HFFc6 (cell line): ENCODE data around the gene DCLK1. TPM values are rescaled to one million over a fixed set of nuclear protein-coding genes. Genes with fewer than 3 reads are reported as not detected.

ENCODE experiments used
- DNase-seq: peaks from one replicate; pipeline ENCODE4 v3.0.0-alpha.2; 2018
- H3K27ac Mint-ChIP-seq: 2 replicates; pipeline ENCODE4 v1.8.0; 2020; ENCODE audit warnings: mild to moderate bottlenecking, mixed read lengths
- H3K27me3 Mint-ChIP-seq: 2 replicates; pipeline ENCODE4 v1.8.0; 2021; ENCODE audit warnings: mild to moderate bottlenecking, moderate library complexity, mixed read lengths; ENCODE audit not compliant: insufficient read depth
- H3K36me3 Mint-ChIP-seq: 2 replicates; pipeline ENCODE4 v1.8.0; 2021; ENCODE audit warnings: low read depth, mixed read lengths
- H3K4me1 Mint-ChIP-seq: 2 replicates; pipeline ENCODE4 v1.8.0; 2020; ENCODE audit warnings: low read depth, mixed read lengths
- H3K4me3 Mint-ChIP-seq: 2 replicates; pipeline ENCODE4 v1.8.0; 2020; ENCODE audit warnings: mild to moderate bottlenecking, moderate library complexity, mixed read lengths
- H3K9me3 Mint-ChIP-seq: 2 replicates; pipeline ENCODE4 v1.8.0; 2020; ENCODE audit warnings: mild to moderate bottlenecking, mixed read lengths
- total RNA-seq, 6 experiments: library from RNA; stranded (reverse); fragmentation: NEBNext Ultra II Directional; extraction: Animal tissue kit (Norgen Biotek cat#: 25700); gene quantifications; 2 replicates in 1 of 6; 3 replicates in 5 of 6; pipeline ENCODE4 v1.2.3, GENCODE V29; 2021
- TF ChIP-seq, protein P1 (sequence below): fragments of 200-600 bp; sonication (generic); IDR thresholded peaks from 2 replicates; pipeline ENCODE4 v1.5.0; 2021; ENCODE audit warnings: antibody characterized with exemption, mild to moderate bottlenecking

DCLK1 gene
- total RNA-seq, 6 experiments from 2014 or later: not detected

DNA sequence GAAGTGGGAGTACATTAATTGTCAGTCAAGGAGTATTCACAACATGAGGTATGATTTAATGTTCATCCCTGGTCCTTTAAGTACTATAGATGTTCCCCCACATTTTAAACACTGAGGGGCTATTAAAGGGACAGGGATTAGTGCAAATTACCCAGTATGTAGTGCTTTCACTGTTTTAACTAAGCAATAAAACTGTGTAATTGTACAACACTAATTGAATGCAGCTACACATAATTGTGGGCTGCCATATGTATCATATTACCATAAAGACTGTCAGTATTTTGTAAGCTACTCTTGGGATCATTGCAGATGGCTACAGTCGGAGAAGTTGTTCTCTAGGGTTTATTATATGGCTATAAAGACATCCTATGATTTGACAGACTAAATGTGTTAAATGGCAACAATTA lies 316.6 kb downstream of the DCLK1 start:
- Mint-ChIP-seq H3K9me3 (no peaks in the 10 kb centered on the region), H3K4me3 (no peak overlapping the region), H3K27ac (no peak overlapping the region), H3K36me3 (no peaks in the 10 kb centered on the region), H3K4me1 (no peaks in the 10 kb centered on the region; the same call in 1 of the 2 replicates), H3K27me3 (peaks cover 2% of the 10 kb centered on the region; the same call in 1 of the 2 replicates)
- TF ChIP-seq, protein P1, sequence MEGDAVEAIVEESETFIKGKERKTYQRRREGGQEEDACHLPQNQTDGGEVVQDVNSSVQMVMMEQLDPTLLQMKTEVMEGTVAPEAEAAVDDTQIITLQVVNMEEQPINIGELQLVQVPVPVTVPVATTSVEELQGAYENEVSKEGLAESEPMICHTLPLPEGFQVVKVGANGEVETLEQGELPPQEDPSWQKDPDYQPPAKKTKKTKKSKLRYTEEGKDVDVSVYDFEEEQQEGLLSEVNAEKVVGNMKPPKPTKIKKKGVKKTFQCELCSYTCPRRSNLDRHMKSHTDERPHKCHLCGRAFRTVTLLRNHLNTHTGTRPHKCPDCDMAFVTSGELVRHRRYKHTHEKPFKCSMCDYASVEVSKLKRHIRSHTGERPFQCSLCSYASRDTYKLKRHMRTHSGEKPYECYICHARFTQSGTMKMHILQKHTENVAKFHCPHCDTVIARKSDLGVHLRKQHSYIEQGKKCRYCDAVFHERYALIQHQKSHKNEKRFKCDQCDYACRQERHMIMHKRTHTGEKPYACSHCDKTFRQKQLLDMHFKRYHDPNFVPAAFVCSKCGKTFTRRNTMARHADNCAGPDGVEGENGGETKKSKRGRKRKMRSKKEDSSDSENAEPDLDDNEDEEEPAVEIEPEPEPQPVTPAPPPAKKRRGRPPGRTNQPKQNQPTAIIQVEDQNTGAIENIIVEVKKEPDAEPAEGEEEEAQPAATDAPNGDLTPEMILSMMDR: no peak
- DNase-seq: no peak

DNA sequence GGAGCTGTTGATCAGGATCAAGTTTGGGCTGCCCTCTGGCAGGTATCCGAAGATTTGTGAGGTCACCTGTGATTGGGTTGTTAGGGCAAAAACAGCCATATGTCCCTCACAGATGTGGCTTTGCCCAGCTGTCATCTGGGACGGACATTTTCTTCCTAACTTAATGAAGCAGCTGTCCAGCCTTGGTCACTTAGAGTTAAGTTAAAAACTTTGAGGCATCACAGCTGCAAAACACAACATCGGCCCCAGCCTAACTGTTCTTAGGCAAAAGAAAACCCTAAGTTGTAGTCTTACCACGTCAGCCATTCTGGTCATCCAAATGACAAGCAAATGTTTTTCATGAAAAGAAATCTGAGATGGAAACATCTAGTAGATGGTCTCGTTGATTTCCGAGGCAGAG lies 318.4 kb downstream of the DCLK1 start:
- TF ChIP-seq, protein P1: no peak
- Mint-ChIP-seq H3K27me3 (peaks cover 8% of the 10 kb centered on the region; the same call in 1 of the 2 replicates), H3K27ac (no peak overlapping the region), H3K36me3 (no peaks in the 10 kb centered on the region), H3K4me1 (no peaks in the 10 kb centered on the region; the same call in 1 of the 2 replicates), H3K9me3 (no peaks in the 10 kb centered on the region), H3K4me3 (no peak overlapping the region)
- DNase-seq: no peak

- Mint-ChIP-seq H3K27me3 (peaks cover 12% of the 10 kb centered on the region; the same call in 1 of the 2 replicates), H3K27ac (no peak overlapping the region), H3K4me3 (no peak overlapping the region), H3K9me3 (no peaks in the 10 kb centered on the region), H3K4me1 (no peaks in the 10 kb centered on the region; the same call in 1 of the 2 replicates), H3K36me3 (no peaks in the 10 kb centered on the region)
- TF ChIP-seq, protein P1: no peak
- DNase-seq: no peak
Observed at GRCh38 chr13:35810321-35810720, 320.9 kb downstream of the DCLK1 start.

DNA sequence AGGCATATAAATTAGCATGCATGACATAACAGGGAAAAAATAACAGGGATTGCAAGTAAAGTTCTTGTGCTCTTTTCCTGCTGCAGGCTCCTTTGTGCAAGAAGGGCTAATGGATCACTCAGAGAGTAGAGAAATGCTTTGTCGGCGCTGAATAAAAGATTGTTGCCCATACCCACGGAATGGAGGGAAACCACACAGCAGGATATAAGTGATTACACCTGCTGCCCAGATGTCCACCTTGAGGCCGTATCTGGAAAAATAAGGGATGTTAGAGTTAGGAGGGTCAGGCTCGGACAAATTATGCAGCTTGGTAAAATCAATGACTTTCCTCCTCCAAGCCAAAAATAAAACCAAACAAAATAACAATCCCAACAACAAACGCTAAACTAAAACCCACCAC lies 322.3 kb downstream of the DCLK1 start:
- Mint-ChIP-seq H3K27me3 (peaks cover 12% of the 10 kb centered on the region; the same call in 1 of the 2 replicates), H3K36me3 (no peaks in the 10 kb centered on the region), H3K27ac (no peak overlapping the region), H3K9me3 (no peaks in the 10 kb centered on the region), H3K4me1 (peaks cover 5% of the 10 kb centered on the region), H3K4me3 (no peak overlapping the region)
- TF ChIP-seq, protein P1: no peak
- DNase-seq: no peak

- Mint-ChIP-seq H3K27me3 (peaks cover 12% of the 10 kb centered on the region; the same call in 1 of the 2 replicates), H3K4me3 (no peak overlapping the region), H3K4me1 (peaks cover 5% of the 10 kb centered on the region; the same call in 1 of the 2 replicates), H3K9me3 (no peaks in the 10 kb centered on the region), H3K36me3 (no peaks in the 10 kb centered on the region), H3K27ac (no peak overlapping the region)
- TF ChIP-seq, protein P1: no peak
- DNase-seq: no peak
Observed at GRCh38 chr13:35804901-35805300, 326.3 kb downstream of the DCLK1 start.
